GM21367 (cell line): ENCODE results near the gene GCNT3.
A peak's percentile ranks its signal among the peaks of the same experiment; 100 is the strongest.

Source experiments
- ATAC-seq: cut with Tn5 transposase; IDR thresholded peaks from one replicate; pipeline ENCODE4 v1.9.1; 2021; ENCODE audit not compliant: unreplicated experiment

GCNT3 gene

GRCh38 chr15:59611276-59612260 is at the start of gene GCNT3:
TSS of gene GCNT3 (plus strand) at chr15:59611783. CDS start at chr15:59618239, 6,456 bp downstream.
- ATAC-seq: no peak

GRCh38 chr15:59562448-59563186 is 49.0 kb upstream of the GCNT3 start:
- ATAC-seq: no peak

GRCh38 chr15:59565299-59565698 is 46.3 kb upstream of the GCNT3 start:
- no peak for ATAC-seq

GRCh38 chr15:59567324-59567723 is 44.3 kb upstream of the GCNT3 start:
- no peak for ATAC-seq

- ATAC-seq: no peak
These were observed 42.1 kb upstream of the GCNT3 start for GRCh38 chr15:59569477-59569876.

GRCh38 chr15:59570315-59570714 is 41.3 kb upstream of the GCNT3 start:
- ATAC-seq: no peak

- ATAC-seq: no peak
These were observed 40.0 kb upstream of the GCNT3 start for GRCh38 chr15:59571606-59572005.

GRCh38 chr15:59583088-59583487 is 28.5 kb upstream of the GCNT3 start:
- no peak for ATAC-seq

- no peak for ATAC-seq
These were observed 24.3 kb upstream of the GCNT3 start for GRCh38 chr15:59587085-59587826.

GRCh38 chr15:59590027-59590426 is 21.6 kb upstream of the GCNT3 start:
- peak; percentile 48 for ATAC-seq

- ATAC-seq: no peak
These were observed 20.2 kb upstream of the GCNT3 start for GRCh38 chr15:59591356-59591755.

GRCh38 chr15:59594493-59594942 is 17.1 kb upstream of the GCNT3 start:
- ATAC-seq: no peak

GRCh38 chr15:59594991-59595390 is 16.6 kb upstream of the GCNT3 start:
- no peak for ATAC-seq

- ATAC-seq: no peak
These were observed 16.1 kb upstream of the GCNT3 start for GRCh38 chr15:59595434-59595915.

GRCh38 chr15:59596640-59597039 is 14.9 kb upstream of the GCNT3 start:
- no peak for ATAC-seq

- no peak for ATAC-seq
These were observed 13.1 kb upstream of the GCNT3 start for GRCh38 chr15:59598461-59598860.

GRCh38 chr15:59605994-59606393 is 5.6 kb upstream of the GCNT3 start:
- no peak for ATAC-seq

- ATAC-seq: no peak
These were observed 1.6 kb upstream of the GCNT3 start for GRCh38 chr15:59609730-59610712.

- no peak for ATAC-seq
These were observed 2.6 kb downstream of the GCNT3 start for GRCh38 chr15:59614153-59614552.

GRCh38 chr15:59615661-59616060 is 4.1 kb downstream of the GCNT3 start:
- no peak for ATAC-seq
